HG03571 (cell line): ENCODE data around the gene PID1.

Experiments used
- ATAC-seq: cut with Tn5 transposase; IDR thresholded peaks from one replicate; pipeline ENCODE4 v1.9.1; 2021; ENCODE audit not compliant: unreplicated experiment

The PID1 gene

DNA sequence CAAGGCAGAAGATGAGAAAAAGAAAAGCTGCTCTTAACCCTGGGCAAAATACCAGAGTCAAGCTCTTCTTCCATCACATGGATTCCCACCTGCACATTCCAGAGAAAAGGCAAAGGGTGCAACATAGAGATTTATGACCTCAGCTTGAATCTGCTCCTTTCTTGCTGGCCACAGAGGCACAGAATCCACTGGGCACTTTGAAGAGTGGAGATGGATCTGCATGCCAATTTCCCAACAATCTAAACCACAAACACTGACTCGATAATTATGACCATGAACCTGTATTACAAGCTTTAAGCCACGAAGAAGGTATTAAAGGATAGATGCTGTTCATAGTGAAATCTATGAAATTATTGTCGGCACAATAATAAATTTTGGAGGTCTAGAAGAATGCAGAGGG is 237.3 kb downstream of the PID1 start:
- no peak for ATAC-seq

GRCh38 chr2:229032608-229033234 is 238.4 kb downstream of the PID1 start:
- ATAC-seq = no peak

GRCh38 chr2:229027353-229028105 is 243.6 kb downstream of the PID1 start:
- no peak for ATAC-seq

DNA sequence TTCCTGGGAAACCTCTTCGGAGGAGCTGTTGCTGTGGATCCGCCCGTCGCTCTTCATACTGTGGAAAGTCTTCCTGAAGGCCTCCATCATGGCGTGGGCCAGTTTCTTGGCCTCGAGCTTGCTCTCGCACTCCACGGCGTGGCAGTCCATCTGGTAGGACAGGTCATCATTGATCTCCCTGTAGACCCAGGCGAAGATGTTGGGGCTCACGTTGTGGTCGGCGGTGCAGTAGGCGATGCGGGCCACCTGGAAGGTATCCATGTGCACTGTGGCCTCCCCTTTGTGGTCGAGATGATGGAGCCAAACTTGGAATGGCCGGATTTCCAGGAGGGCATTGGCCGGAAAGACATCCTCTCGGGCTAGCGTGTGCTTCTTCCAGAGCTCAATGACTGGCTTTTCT is 245.4 kb downstream of the PID1 start:
- no peak for ATAC-seq

DNA sequence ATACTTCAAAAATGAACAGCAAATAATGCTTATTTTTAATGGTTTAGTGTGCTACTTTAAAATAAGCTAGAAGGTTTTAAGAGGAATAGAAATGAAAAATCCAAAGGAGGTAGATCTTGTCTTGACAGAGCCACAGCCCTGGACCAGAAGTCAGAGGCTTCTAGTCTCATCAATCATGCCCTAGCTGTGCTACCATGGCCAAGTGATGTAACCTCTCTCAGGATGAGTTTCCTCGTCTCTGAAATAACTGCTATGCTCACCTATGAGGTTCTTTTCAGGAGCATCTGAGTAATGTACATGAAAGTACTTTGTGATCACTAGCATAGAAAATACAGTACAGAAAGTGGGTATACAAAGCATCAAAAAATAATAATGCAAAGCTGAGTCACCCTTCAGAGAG is 248.4 kb downstream of the PID1 start:
- ATAC-seq = no peak

GRCh38 chr2:229022071-229022470 is 249.0 kb downstream of the PID1 start:
- no peak for ATAC-seq

DNA sequence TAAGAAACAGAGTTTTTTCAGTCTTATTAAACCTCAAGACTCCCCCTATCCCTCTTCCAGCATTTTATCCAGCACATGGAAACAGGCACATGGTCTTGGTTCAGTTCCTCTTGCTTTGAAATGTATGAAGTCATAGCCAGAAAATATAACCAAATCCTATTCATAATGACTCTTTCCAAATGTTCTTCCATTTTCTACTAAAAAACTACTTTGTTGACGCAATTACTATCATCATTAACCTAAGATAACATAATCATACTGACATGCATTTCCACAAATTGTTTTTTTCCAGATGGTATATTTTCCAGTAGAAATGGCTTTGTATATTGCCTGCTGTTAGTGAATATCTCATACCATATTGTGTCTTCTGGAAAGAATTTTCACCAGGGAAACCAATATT is 261.3 kb downstream of the PID1 start:
- ATAC-seq = no peak

DNA sequence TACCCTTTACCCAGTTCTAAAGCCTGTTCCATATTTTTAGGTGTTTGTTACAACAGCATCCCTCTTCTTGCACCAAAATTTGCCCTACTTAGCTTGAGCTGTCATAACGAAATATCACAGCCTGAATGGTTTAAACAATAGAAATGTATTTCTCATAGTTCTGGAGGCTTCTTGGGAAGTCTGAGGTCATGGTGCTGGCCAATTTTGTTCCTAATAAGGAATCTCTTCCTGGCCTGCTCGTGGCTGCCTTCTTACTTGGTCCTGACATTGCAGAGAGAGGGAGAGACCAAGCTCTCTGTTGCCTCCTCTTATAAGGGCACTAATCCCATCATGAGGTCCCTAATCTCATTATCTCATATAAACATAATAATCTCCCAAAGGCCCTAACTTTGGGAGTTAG is 267.8 kb downstream of the PID1 start:
- no peak for ATAC-seq

GRCh38 chr2:229001196-229001595 is 269.9 kb downstream of the PID1 start:
- ATAC-seq = no peak

DNA sequence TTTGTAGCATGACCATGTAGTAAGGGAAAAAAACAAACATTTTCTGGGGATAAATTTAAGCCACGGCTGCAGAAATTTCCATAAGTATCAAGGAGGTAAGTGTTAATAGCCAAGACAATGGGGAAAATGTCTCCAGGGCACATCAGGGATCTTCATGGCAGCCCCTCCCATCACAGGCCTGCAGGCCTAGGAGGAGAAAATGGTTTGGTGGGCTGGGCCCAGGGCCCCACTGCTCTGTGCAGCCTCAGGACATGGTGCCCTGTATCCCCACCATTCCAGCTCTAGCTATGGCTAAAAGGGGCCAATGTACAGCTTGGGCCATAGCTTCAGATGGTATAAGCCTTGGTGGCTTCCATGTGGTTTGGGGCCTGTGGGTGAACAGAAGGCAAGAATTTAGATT is 271.8 kb downstream of the PID1 start:
- no peak for ATAC-seq

DNA sequence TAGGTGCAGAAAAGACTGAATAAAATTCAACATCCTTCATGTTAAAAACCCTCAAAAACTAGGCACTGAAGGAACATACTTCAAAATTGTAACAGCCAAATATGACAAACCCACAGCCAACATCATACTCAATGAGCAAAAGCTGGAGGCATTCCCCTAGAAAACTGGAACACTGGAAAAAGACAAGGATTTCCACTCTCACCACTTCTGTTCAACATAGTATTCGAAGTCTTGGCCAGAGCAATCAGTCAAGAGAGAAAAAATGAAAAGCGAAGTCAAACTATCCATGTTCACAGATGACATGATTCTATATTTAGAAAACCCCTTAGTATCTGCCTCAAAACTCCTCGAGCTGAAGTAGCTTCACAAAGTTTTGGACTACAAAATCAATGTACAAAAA is 282.3 kb downstream of the PID1 start:
- ATAC-seq = no peak

- no peak for ATAC-seq
These were observed 283.5 kb downstream of the PID1 start for GRCh38 chr2:228987441-228988155.

- ATAC-seq = no peak
These were observed 284.1 kb downstream of the PID1 start for GRCh38 chr2:228986961-228987360.

DNA sequence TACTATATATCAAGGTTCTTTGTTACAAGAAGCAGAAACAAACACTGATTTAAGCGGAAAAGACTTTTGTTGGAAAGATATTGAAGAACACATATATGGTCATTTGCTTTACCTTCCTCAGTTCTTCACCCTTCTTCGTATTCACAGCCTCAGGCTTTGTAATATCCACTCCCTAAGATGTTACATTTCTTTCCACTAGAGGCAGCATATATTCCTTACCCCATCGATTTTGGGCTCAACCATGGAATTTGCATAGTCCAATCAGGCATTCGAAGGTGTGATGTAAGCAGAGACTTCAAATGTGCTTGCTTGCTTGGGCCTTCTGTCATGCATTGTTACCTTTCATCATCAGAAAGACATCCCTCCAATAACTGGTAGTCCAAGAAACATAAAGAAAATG is 287.4 kb downstream of the PID1 start:
- no peak for ATAC-seq

GRCh38 chr2:228974169-228974568 is 296.9 kb downstream of the PID1 start:
- ATAC-seq = no peak
